Umbilical cord (tissue), 2 donors: Measurements from ENCODE around the gene VSIR. TPM values are rescaled to one million over a fixed set of nuclear protein-coding genes. Genes with fewer than 3 reads are reported as not detected.

Source experiments
- DNase-seq: peaks from one replicate; pipeline ENCODE4 v3.0.0-alpha.2; 2015; ENCODE audit warnings: low spot score
- total RNA-seq: library from RNA; depleted of rRNA; stranded (reverse); fragments of >200 nt; gene quantifications from one replicate; pipeline ENCODE4 v1.2.3, GENCODE V29; 2014; ENCODE audit warnings: low replicate concordance; ENCODE audit not compliant: insufficient read depth

The VSIR gene
- total RNA-seq, 1 donor from 2014 or later, result 19.0 TPM

DNA sequence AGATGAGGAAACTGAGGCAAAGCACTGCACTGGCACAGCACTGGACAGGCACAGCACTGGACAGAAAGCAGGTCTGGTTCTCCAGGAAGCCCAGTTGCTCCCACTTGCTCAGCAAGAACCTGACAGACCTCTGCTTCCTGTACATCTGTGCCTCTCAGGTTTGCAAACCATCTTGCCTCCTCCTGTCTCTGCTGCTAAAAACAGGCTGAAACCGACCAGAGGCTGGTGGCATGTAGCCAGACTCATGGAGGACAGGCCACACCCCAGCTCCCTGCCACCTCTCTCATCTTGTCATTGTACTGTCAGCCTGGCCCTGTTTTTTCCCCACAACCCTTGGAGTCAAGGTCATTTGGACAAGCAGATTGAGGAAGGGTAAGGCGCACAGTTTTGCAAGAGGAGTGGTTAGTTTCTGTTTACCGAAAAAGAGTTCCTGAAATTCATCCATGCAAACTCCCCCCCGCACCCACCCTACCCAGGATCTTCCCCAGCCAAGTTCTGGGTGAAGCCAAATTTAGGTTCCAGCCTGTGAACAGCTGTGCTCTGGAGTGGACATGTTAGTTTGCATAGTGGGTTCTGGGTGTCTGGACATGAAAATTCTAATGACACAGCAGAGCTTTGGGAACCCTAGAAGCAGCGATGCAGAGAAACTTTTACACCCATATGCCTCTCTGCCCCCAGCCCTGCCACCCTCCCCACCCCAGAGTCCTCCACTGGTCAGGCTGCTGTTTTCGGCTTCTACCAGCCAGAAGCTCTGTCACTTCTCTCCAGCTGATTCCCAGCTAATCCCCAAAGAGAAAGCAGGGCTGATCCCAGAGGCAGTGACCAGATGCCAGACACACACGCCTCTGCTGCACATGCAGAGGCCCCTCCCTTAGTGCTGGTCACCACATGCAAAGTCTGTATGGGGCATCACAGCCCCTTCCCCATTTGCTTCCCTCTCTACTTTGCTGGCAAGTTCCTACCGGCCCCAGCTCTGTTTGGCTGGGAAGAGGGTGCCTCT is 45.3 kb downstream of the VSIR start:
- peak; percentile 77 for DNase-seq

DNA sequence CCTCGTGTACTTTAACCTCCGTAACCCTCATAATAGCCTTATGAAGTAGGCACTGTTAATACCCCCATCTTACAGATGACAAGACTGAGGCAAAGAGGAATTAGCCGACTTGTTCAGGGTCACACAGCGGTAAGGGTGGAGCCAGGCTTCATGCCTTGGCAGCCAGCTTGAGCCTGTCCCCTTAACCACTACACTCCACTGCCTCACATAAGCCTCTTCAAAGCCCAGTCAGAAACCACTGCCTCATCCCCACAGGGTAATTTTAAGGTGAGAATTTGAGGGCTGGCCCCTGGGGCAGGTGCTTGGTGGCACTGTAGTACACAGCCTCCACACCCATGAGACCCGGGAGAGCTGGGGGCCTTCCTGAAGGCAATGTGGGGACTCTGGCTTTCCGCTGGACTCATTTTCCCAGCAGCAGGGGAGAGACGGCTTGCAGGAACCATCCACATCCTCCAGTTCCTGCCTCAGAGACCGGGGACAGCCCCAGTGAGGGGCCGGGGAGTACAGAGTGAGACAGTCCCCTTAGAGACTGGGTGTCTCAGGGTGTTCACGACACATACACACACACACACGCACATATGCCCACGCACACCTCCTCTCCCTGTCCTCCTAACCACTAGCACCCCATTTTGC is 46.1 kb downstream of the VSIR start:
- DNase-seq, result no peak

GRCh38 chr10:71726580-71727104 is 46.7 kb downstream of the VSIR start:
- DNase-seq, result no peak

- no peak for DNase-seq
Measured at GRCh38 chr10:71725998-71726579, 47.2 kb downstream of the VSIR start.

GRCh38 chr10:71725249-71725648 is 48.1 kb downstream of the VSIR start:
- no peak for DNase-seq

GRCh38 chr10:71724539-71724938 is 48.8 kb downstream of the VSIR start:
- no peak for DNase-seq

- no peak for DNase-seq
Measured at GRCh38 chr10:71723311-71723710, 50.0 kb downstream of the VSIR start.

DNA sequence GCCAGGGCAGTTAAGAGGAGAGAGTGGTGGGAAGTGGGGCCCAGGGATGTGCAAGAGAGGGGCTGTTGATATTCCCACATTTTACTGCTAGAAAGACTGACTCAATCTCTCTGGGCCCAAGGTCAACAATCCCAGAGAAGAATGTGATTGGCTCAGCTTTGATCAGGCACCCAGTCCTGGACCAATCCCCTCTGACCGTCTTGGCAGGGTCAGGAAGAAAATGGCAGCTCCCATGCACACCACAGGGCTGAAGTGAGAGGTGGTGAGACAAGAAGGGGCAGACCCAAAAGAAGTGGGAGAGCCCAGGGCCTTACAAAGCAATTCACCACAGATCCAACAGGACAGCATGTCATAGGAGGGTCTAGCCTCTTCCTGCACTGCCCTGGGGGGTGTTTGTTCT is 50.5 kb downstream of the VSIR start:
- DNase-seq, result no peak

DNA sequence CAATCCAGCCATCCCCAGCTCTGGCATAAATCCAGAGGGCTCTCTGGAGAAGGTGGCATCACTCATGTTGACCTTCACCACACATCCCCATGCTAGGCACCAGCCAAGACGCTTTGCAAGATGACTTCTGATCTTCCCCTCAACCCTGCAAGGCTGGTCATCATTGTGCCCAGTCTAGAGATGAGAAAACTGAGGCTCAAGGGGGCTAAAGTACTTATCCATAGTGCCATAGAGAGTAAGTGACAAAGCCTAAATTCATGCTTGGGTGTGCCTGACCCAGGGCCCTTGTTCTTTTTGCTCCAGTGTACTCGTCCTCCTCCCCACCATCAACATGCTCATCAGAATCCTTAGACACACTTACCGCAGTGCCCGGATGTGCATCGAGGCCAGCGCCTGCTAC is 52.0 kb downstream of the VSIR start:
- no peak for DNase-seq

- peak; percentile 69 for DNase-seq
Measured at GRCh38 chr10:71720288-71720687, 53.0 kb downstream of the VSIR start.

DNA sequence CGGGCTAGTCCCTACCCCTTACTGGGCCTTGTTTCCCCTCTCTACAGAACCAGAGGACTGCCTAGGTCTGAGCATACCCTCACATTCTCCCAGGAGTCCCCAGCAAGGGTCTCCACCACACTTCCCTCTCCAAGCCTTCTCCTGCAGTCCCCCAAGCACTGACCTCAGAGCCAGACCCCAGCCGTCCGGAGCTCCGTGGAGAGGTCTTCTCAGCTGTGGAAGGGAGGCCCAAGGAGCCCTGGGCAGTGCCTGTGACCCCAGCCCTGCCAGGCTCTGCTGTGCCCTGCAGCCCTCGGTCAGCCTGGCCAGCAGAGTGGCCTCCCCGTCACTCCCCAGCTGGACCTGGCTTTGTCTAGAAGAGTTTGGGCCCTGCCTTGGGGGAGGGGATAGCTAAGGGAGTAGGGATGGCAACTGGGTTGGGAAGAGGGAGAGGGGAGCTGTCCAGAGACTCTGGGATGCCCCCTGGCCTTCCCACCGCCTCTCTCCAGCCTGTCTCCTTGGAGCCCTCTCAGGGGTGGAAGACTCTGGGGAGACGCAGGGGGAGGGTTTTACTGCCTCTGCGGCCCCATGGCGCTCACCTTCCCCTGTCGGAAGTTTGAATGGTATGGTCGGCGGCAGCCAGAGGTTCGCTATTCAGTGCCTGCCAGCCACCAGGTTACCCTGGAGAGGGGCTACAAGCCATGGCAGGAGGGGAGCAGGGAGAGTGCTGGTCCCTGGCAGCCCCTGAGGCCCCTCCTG is 53.7 kb downstream of the VSIR start, which contains the start of gene C10orf105:
Gene C10orf105 (minus strand): TSS at position 315 of the 738 bp plus-strand sequence. CDS start 3,441 bp downstream, outside the sequence.
- DNase-seq, result no peak

DNA sequence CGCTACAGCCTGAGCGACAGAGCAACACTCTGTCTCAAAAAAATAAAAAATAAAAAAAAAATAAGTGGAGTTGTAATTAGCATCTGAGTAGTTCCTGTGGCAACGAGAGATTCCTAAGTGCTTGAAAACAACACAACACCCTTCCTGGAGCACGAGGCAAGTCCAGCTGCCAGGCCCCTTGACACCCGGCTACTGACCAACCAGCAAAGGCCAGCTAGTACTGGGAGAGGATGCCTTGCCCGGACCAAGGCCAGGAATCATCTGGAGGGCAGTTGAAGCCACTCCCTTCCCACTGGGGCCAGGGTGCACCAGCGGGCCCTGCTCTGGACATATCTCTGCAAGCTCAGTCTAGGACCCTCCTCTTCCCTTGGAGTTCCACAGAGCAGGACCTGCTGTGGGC is 54.3 kb downstream of the VSIR start:
- no peak for DNase-seq

DNA sequence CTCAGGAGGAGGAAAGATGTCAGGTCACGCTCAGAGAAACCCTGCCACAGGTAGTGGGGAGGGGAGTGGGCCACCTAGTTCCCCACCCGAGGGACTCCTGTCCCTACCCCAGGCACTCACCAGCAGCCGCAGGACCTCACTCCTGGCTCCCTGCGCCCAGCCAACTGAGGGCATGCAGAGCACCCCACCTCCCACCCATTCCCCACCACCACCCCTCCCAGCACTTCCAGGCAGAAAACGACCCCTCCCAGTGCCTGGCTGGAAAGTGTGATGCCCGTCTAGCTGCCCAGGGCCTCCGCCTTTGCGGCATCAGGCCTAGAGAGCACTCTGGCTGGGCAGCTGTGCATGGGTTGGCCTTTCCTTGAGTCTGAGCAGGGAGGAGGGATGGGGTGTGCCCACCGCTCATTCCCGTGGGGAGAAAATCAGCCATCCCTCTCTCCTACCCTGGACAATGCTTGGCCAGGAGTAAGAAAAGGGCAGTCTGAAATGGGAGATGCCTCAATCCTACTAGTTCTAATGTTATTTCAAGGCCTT is 55.1 kb downstream of the VSIR start:
- DNase-seq, result no peak

DNA sequence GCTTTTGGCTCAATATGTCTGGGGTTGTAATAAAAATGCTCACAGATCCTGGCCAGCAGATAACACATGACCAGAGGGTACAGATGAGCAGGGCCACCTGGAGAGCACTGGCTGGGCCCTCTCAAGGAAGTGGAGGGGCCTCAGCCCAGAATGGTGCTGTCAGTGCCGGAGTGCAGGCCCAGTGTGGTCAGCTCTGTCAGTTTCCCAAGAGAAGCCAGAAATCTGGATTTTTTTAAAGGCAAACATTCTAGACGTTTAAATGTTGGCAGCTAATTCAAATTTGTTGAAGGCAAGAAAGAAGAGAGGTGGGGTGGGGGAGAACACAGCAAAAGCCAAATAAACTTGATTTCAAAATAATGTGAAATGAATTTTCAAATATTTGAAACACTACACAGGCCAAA is 55.8 kb downstream of the VSIR start:
- DNase-seq, result peak; percentile 53

DNA sequence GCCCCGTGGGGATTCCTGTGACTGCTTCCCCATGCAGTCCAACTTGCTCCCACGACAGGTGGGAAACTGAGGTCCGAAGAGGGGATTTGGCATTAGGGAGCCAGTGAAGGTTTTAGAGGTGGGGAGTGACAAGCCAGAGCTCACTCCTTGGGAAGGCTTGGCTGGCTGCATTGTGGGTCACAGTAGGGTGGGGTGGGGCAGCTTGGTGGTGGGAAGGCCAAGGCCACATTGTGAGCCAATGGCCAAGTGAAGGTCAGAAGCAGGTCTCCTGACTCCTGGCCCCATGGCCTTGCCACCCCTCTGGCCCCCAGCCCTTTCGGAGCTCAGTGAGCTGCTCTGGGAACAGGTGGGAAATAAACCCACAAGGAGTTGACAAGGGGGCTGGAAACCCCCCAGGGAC is 56.3 kb downstream of the VSIR start:
- DNase-seq, result no peak

- DNase-seq, result no peak
Measured at GRCh38 chr10:71716426-71716825, 56.9 kb downstream of the VSIR start.

GRCh38 chr10:71715860-71716259 is 57.5 kb downstream of the VSIR start:
- no peak for DNase-seq

DNA sequence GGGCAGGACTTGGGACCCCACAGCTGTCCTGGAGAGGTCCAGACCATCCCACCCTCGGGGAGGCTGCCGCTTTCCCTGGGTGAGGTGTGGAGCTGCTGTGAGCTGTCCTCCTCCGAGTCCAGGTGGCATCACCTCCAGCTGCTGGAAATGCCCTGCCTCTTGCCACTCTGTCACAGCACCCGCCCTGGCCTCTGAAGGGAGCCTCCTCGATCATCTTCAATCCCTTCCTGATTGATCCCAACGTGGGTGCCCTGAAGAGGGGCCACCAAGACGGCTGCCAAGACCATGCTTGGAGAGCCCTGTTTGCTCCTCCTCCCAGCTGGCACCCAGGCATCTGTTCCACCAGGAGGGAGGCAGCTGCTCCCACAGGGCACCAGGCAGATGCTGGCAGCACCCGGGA is 58.3 kb downstream of the VSIR start:
- DNase-seq, result no peak

GRCh38 chr10:71714592-71714991 is 58.7 kb downstream of the VSIR start:
- no peak for DNase-seq

DNA sequence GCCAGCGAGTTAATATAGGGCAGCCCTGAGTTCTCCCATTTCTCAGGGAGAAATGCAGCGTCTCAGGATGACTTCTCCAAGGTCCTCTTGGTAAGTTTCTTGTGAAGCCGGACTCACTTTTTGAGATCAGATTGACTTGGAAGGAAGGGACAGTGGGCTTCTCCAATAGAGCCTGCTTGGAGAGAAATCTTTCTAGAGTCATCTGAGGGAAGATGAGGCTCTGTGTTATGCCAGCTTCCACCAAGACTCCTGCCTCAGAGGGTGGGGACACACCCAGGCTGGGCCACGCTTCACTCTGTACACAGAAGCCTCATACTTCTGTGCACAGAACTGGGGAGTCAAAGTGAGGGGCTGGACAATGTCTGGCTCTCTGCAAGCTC is 59.3 kb downstream of the VSIR start:
- DNase-seq, result peak; percentile 45
